ENCODE measurements around the gene SHFL.

Gene SHFL

DNA sequence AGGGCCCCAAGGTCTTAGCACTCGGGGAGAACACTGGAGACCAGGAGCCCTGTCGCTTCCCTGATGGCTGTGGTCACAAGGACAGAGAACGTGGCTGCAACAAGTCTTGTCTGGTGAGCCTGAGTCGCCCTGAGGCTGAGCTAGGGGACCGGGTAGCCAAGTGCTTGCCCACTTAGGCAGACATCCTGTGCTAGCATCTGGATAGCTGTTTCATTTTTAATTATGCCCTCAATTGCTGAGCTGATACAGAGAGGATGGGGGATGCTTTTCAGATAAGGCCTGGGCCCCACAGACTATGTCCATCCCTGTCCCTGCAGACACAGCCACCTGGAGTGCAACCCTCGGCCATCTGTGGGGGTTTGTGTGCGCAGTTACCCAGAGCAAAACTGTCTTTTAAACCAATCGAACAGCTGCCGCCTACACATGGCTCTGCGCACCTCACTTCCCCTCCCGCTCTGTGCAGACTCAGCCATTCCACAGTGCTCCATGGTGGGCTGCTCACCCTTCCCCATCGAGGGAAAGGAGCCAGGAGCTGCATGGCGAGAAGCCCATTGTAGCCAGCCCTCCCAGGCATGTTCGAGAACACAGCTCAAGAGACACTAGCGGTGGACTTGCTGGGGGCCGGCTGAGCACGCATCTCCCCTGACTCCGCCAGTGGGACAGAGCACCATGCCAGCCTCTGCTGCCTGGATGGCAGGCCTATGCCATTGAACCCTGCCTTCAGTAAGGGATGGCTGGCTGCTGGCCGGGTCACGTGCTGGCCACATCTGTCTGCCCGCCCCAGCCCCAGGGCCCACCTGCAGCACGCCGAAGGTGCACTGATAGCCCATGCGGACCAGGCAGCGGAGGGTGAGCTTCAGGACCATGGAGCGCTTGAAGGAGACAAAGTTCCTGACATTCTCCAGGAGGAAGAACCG, 53.0 kb downstream of the SHFL start:
- TF ChIP-seq, protein P1, sequence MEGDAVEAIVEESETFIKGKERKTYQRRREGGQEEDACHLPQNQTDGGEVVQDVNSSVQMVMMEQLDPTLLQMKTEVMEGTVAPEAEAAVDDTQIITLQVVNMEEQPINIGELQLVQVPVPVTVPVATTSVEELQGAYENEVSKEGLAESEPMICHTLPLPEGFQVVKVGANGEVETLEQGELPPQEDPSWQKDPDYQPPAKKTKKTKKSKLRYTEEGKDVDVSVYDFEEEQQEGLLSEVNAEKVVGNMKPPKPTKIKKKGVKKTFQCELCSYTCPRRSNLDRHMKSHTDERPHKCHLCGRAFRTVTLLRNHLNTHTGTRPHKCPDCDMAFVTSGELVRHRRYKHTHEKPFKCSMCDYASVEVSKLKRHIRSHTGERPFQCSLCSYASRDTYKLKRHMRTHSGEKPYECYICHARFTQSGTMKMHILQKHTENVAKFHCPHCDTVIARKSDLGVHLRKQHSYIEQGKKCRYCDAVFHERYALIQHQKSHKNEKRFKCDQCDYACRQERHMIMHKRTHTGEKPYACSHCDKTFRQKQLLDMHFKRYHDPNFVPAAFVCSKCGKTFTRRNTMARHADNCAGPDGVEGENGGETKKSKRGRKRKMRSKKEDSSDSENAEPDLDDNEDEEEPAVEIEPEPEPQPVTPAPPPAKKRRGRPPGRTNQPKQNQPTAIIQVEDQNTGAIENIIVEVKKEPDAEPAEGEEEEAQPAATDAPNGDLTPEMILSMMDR (conservative IDR thresholded peaks at IDR 0.05; ENCODE audit: low read depth, low read length) = no peak
- no peak overlapping the region for H3K4me3 ChIP-seq (ENCODE audit: low read depth, low read length)
- DNase-seq (ENCODE audit: low read depth) = no peak

DNA sequence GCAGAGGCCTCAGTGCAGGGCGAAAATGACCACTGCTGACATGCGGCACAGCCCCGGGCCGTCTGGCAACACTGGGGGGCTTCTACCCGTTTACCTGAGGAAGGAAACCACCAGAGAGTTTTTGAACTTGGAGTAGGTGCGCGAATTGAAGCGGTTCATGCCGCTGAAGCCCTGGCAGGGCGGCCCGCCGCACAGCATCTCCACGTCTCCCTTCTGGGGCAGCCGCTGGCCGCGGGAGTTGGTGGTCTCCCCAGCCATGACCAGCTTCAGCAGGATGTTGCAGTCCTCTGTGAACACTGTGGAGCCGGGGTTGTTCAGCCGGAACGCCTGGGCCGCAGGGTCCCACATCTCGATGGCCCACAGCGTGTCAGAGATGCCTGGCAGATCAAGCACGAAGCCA, 53.8 kb downstream of the SHFL start:
- TF ChIP-seq, protein P1 (conservative IDR thresholded peaks at IDR 0.05; ENCODE audit: low read depth, low read length) = no peak
- DNase-seq (ENCODE audit: low read depth) = no peak
- H3K4me3 ChIP-seq (ENCODE audit: low read depth, low read length) = no peak overlapping the region

DNA sequence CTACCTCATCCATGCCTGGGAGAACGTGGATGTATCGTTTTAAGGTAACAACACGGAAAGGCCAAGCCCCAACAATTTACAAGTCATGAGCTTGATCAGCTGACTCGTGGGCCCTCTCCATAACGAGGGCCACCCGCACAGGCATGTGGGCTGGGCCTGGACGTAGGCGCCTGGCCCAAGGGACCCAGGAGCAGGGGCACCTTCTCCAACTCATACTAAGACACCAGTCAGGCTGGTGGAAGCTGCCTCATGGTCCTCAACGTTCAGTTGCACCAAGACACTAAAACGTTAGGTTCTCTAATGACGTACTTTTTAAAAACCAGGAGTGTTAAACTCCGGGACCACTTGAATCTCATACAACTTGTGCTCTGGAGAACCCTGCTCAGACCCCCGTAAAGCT, 55.4 kb downstream of the SHFL start:
- H3K4me3 ChIP-seq (ENCODE audit: low read depth, low read length) = no peak overlapping the region
- TF ChIP-seq, protein P1 (conservative IDR thresholded peaks at IDR 0.05; ENCODE audit: low read depth, low read length) = no peak
- DNase-seq (ENCODE audit: low read depth) = no peak

DNA sequence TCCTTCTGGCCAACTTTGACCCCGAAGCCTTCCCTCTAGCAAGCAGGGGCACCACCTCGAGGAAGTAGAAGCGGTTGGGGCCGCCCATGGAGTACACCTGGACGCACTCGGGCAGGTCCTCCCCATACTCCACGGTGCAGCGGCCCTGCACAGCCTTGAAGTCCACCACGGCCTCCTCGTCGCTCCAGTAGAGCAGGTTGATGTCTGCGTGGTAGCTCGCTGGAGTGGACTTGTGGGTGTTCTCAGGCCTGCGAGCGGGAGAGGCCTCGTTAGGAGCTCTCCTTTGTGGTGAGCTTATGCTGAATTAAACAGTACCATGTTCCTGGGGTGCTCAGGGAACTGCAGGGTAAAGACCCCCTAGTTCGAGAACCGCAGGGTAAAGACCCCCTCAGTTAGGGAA, 55.9 kb downstream of the SHFL start:
- TF ChIP-seq, protein P1 (conservative IDR thresholded peaks at IDR 0.05; ENCODE audit: low read depth, low read length) = no peak
- no peak overlapping the region for H3K4me3 ChIP-seq (ENCODE audit: low read depth, low read length)
- DNase-seq (ENCODE audit: low read depth) = no peak

Data from choroid plexus epithelial cell (primary cell).